GM23338 (cell line): ENCODE data around the gene HSD11B2.

Experiments used
- CTCF ChIP-seq, 2 experiments: fragments of 200-600 bp in 1 of 2; sonication (generic) in 1 of 2; conservative IDR thresholded peaks; 2 replicates each; pipeline versions ENCODE4 v1.5.1 to v1.6.1; 2016 to 2017; ENCODE audit warnings: antibody characterized with exemption in 2 of 2, low read depth in 2 of 2, mild to moderate bottlenecking in 2 of 2, moderate library complexity in 1 of 2
- EZH2phosphoT487 ChIP-seq: fragments of 200-600 bp; sonication (generic); IDR thresholded peaks from one replicate; pipeline ENCODE4 v1.8.1; 2018; ENCODE audit warnings: antibody characterized with exemption; ENCODE audit not compliant: unreplicated experiment
- POLR2AphosphoS5 ChIP-seq: IDR thresholded peaks from 2 replicates; pipeline ENCODE4 v1.6.1; 2016; ENCODE audit warnings: antibody characterized with exemption, low read depth
- ZNF114 ChIP-seq: fragments of 250-450 bp; sonication (Bioruptor Pico); IDR thresholded peaks from 2 replicates; pipeline ENCODE4 v1.5.0; 2020; ENCODE audit warnings: mild to moderate bottlenecking, moderate library complexity
- TF ChIP-seq, protein P1 (sequence below): IDR thresholded peaks from one replicate; pipeline ENCODE4 v1.6.1; 2018; ENCODE audit warnings: antibody characterized with exemption; ENCODE audit not compliant: unreplicated experiment

GRCh38 chr16:67442581-67443255 is 11.8 kb downstream of the HSD11B2 start:
- no peak for TF ChIP-seq ZNF114 (CRISPR knock-in tag)
- TF ChIP-seq POLR2AphosphoS5, result no peak
- TF ChIP-seq EZH2phosphoT487, result no peak
- TF ChIP-seq CTCF (conservative IDR thresholded peaks at IDR 0.05; ENCODE audit: low read depth in 2 of 2), result no peak
- TF ChIP-seq, protein P1, sequence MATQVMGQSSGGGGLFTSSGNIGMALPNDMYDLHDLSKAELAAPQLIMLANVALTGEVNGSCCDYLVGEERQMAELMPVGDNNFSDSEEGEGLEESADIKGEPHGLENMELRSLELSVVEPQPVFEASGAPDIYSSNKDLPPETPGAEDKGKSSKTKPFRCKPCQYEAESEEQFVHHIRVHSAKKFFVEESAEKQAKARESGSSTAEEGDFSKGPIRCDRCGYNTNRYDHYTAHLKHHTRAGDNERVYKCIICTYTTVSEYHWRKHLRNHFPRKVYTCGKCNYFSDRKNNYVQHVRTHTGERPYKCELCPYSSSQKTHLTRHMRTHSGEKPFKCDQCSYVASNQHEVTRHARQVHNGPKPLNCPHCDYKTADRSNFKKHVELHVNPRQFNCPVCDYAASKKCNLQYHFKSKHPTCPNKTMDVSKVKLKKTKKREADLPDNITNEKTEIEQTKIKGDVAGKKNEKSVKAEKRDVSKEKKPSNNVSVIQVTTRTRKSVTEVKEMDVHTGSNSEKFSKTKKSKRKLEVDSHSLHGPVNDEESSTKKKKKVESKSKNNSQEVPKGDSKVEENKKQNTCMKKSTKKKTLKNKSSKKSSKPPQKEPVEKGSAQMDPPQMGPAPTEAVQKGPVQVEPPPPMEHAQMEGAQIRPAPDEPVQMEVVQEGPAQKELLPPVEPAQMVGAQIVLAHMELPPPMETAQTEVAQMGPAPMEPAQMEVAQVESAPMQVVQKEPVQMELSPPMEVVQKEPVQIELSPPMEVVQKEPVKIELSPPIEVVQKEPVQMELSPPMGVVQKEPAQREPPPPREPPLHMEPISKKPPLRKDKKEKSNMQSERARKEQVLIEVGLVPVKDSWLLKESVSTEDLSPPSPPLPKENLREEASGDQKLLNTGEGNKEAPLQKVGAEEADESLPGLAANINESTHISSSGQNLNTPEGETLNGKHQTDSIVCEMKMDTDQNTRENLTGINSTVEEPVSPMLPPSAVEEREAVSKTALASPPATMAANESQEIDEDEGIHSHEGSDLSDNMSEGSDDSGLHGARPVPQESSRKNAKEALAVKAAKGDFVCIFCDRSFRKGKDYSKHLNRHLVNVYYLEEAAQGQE, result no peak
